K562 (cell line): ENCODE data around the gene SPATA19. TPM values are rescaled to one million over a fixed set of nuclear protein-coding genes. Genes with fewer than 3 reads are reported as not detected.

Experiments used
- ATAC-seq: fragments of 200-7000 bp; cut with Tn5 transposase; 3 replicates; pipeline ENCODE4 v1.9.1; 2020; ENCODE audit warnings: moderate library complexity
- BruUV-seq: library from RNA; stranded (reverse); fragments of 400-500 nt; replicated peaks from 2 replicates; lab custom pipeline; 2021; lab: Mats Ljungman, UMichigan
- CTCF ChIA-PET: fragments of 300-600 bp; formaldehyde crosslinking; extraction: SDS; loops from one replicate; lab custom pipeline; 2021; ENCODE audit warnings: low intra/inter-chr PET ratio; lab: Yijun Ruan, JAX
- POLR2A ChIA-PET: fragments of 300-600, 350-650 bp; sonication (Branson Sonifier 250); formaldehyde crosslinking; extraction: SDS; loops from one replicate; lab custom pipeline; 2021; ENCODE audit warnings: antibody characterized with exemption, inconsistent platforms; lab: Yijun Ruan, JAX
- DNase-seq, 4 experiments: peaks; one replicate each; pipeline versions ENCODE4 v3.0.0 to v3.0.0-alpha.2; 2011 to 2018; ENCODE audit warnings: low spot score in 3 of 4, mixed read lengths in 3 of 4; ENCODE audit errors: extremely low read depth in 1 of 4
- FAIRE-seq: peaks from 2 replicates; lab custom pipeline; 2011; peaks lifted over from hg19 to GRCh38; lab: Jason Lieb, UNC
- H2AFZ ChIP-seq: 2 replicates; pipeline ENCODE4 v1.6.0; 2011; ENCODE audit warnings: low read depth, low read length, control low read depth, inconsistent platforms
- H3K27ac ChIP-seq: fragments of 200-600 bp; 3 replicates; pipeline ENCODE4 v1.8.0; 2011; ENCODE audit warnings: low read depth, mild to moderate bottlenecking, control low read depth, inconsistent platforms, low read length, moderate library complexity, mixed read lengths; ENCODE audit errors: extremely low read depth
- H3K27me3 ChIP-seq, 2 experiments: fragments of 300-600 bp in 1 of 2; 2 replicates in 1 of 2; 3 replicates in 1 of 2; pipeline versions ENCODE4 v1.6.0 to v1.8.0; 2011; ENCODE audit warnings: inconsistent platforms in 2 of 2, low read length in 2 of 2, mild to moderate bottlenecking in 1 of 2, mixed read lengths in 1 of 2, moderate library complexity in 1 of 2; ENCODE audit not compliant: control insufficient read depth in 2 of 2, insufficient read depth in 2 of 2
- H3K36me3 ChIP-seq: fragments of 300-600 bp; 3 replicates; pipeline ENCODE4 v1.8.0; 2011; ENCODE audit warnings: mild to moderate bottlenecking, low read length, inconsistent platforms; ENCODE audit not compliant: control insufficient read depth, insufficient read depth
- H3K4me1 ChIP-seq, 2 experiments: fragments of 200-600 bp in 1 of 2; replicated peaks in 1 of 2; 2 replicates in 1 of 2; 3 replicates in 1 of 2; pipeline versions ENCODE4 v1.5.1 to v1.8.0; 2011; ENCODE audit warnings: inconsistent platforms in 2 of 2, low read length in 2 of 2, mild to moderate bottlenecking in 1 of 2, mixed read lengths in 1 of 2, moderate library complexity in 1 of 2; ENCODE audit not compliant: control insufficient read depth in 2 of 2, insufficient read depth in 2 of 2
- H3K4me2 ChIP-seq: 2 replicates; pipeline ENCODE4 v1.6.1; 2011; ENCODE audit warnings: low read length, control low read depth, inconsistent platforms, mixed read lengths; ENCODE audit not compliant: insufficient read depth
- H3K4me3 ChIP-seq: fragments of 200-600 bp; sonication (generic), shearing (Covaris generic); 2 replicates; pipeline ENCODE4 v1.5.1; 2016; ENCODE audit warnings: control low read depth, inconsistent platforms
- H3K79me2 ChIP-seq: fragments of 200-600 bp; 3 replicates; pipeline ENCODE4 v1.8.0; 2011; ENCODE audit warnings: low read length, inconsistent platforms; ENCODE audit not compliant: control insufficient read depth, insufficient read depth
- H3K9ac ChIP-seq, 2 experiments: 2 replicates each; pipeline versions ENCODE4 v1.6.0 to v1.6.1; 2011; ENCODE audit warnings: low read depth in 2 of 2, low read length in 2 of 2, control low read depth in 1 of 2, inconsistent platforms in 1 of 2, mild to moderate bottlenecking in 1 of 2, mixed read lengths in 1 of 2; ENCODE audit not compliant: insufficient read depth in 1 of 2
- H3K9me1 ChIP-seq: one replicate; pipeline ENCODE4 v1.6.0; 2011; ENCODE audit warnings: inconsistent platforms, mild to moderate bottlenecking, low read length, moderate library complexity; ENCODE audit not compliant: control insufficient read depth, insufficient read depth
- H3K9me3 ChIP-seq: replicated peaks from 2 replicates; pipeline ENCODE4 v1.5.1; 2011; ENCODE audit warnings: low read depth, low read length, inconsistent platforms; ENCODE audit not compliant: control insufficient read depth, insufficient read depth
- H4K20me1 ChIP-seq: replicated peaks from 2 replicates; pipeline ENCODE4 v1.6.1; 2011; ENCODE audit warnings: low read length, inconsistent platforms, mixed read lengths; ENCODE audit not compliant: control insufficient read depth, insufficient read depth
- CCAR2 ChIP-seq: fragments of 200-400 bp; formaldehyde crosslinking; IDR thresholded peaks from 2 replicates; pipeline ENCODE4 v1.6.1; 2017; ENCODE audit warnings: mild to moderate bottlenecking, low read depth, low read length
- CHD4 ChIP-seq: fragments of 200-600 bp; sonication (generic); IDR thresholded peaks from 3 replicates; pipeline ENCODE4 v1.6.1; 2012; ENCODE audit warnings: low read depth, mild to moderate bottlenecking, mixed read lengths, low read length, inconsistent platforms; ENCODE audit not compliant: insufficient read depth, insufficient replicate concordance, poor library complexity, severe bottlenecking
- CREM ChIP-seq: IDR thresholded peaks from 2 replicates; pipeline ENCODE4 v1.6.1; 2014; ENCODE audit warnings: antibody characterized with exemption, low read depth
- CTCF ChIP-seq, 3 experiments: IDR thresholded peaks in 2 of 3; conservative IDR thresholded peaks in 1 of 3; 2 replicates each; pipeline ENCODE4 v1.5.1; 2011 to 2012; ENCODE audit warnings: low read length in 3 of 3, mild to moderate bottlenecking in 3 of 3, control low read depth in 2 of 3, improper control_type of control experiment in 1 of 3, inconsistent platforms in 1 of 3, low read depth in 1 of 3, mixed read lengths in 1 of 3, moderate library complexity in 1 of 3; ENCODE audit not compliant: insufficient read depth in 2 of 3
- FOXA3 ChIP-seq, 2 experiments: fragments of 450-650 bp in 1 of 2; sonication (generic) in 1 of 2; formaldehyde crosslinking; IDR thresholded peaks in 1 of 2; conservative IDR thresholded peaks in 1 of 2; 2 replicates each; pipeline versions ENCODE4 v1.4.0 to v1.8.0; 2020 to 2022; ENCODE audit warnings: mild to moderate bottlenecking in 2 of 2, missing genetic modification reagents in 1 of 2
- NR2C1 ChIP-seq, 2 experiments: fragments of 450-650 bp; IDR thresholded peaks; 2 replicates each; pipeline ENCODE4 v1.6.1; 2017; ENCODE audit warnings: mild to moderate bottlenecking in 2 of 2, antibody characterized with exemption in 1 of 2, inconsistent platforms in 1 of 2, missing compliant biosample characterization in 1 of 2, missing genetic modification characterization in 1 of 2
- SRSF1 ChIP-seq: fragments of 200-400 bp; formaldehyde crosslinking; IDR thresholded peaks from 2 replicates; pipeline ENCODE4 v1.6.1; 2017; ENCODE audit warnings: mild to moderate bottlenecking, low read depth, low read length, moderate library complexity
- ZNF143 ChIP-seq: sonication (generic); formaldehyde crosslinking; IDR thresholded peaks from 2 replicates; pipeline ENCODE4 v1.9.0; 2022; ENCODE audit warnings: mild to moderate bottlenecking, missing genetic modification reagents
- ZNF324 ChIP-seq: fragments of 250-450 bp; sonication (Bioruptor Pico); IDR thresholded peaks from 2 replicates; pipeline ENCODE4 v1.4.0; 2020; ENCODE audit warnings: mild to moderate bottlenecking
- ZNF354B ChIP-seq: fragments of 250-450 bp; sonication (Bioruptor Pico); IDR thresholded peaks from 2 replicates; pipeline ENCODE4 v1.4.0; 2020
- ZNF668 ChIP-seq: fragments of 250-450 bp; sonication (Bioruptor Pico); IDR thresholded peaks from 2 replicates; pipeline ENCODE4 v1.8.0; 2022; ENCODE audit warnings: mild to moderate bottlenecking, inconsistent platforms
- ZNF717 ChIP-seq: fragments of 250-450 bp; sonication (Bioruptor Pico); IDR thresholded peaks from 2 replicates; pipeline ENCODE4 v1.5.0; 2021
- ZNF764 ChIP-seq: fragments of 250-450 bp; sonication (Bioruptor Pico); IDR thresholded peaks from 2 replicates; pipeline ENCODE4 v1.4.0; 2020; ENCODE audit warnings: low read depth, mild to moderate bottlenecking, moderate library complexity
- WGBS: fragments of 100-300 bp; shearing (Covaris generic); methylation state at CpG from one replicate; pipeline ENCODE4 v1.1.6; 2016; ENCODE audit warnings: low coverage, mixed read lengths; ENCODE audit not compliant: insufficient coverage; ENCODE audit errors: missing lambda C conversion rate; 5-methylcytosine and 5-hydroxymethylcytosine counted together
- in situ Hi-C: fragments of 300-500 bp; cut with MboI; formaldehyde crosslinking; loops from 4 replicates; pipeline ENCODE4 v1.15.0; 2018; ENCODE audit warnings: inconsistent platforms, mixed read lengths
- intact Hi-C: fragments of 100-400 bp; cut with micrococcal nuclease; formaldehyde crosslinking; loops from 2 replicates; pipeline ENCODE4 v1.14.2; 2022
- polyA plus RNA-seq, 8 experiments: library from polyadenylated mRNA; depleted of rRNA in 4 of 8; stranded (reverse) in 5 of 8; unstranded in 3 of 8; fragments of >200 nt; fragmentation: Nextera tagmentation in 2 of 8; fragmentation: Illumina TruSeq in 1 of 8; extraction: Ambion mirVana in 2 of 8; extraction: Trizol in 1 of 8; gene quantifications; 2 replicates each; pipeline versions ENCODE4 v1.2.1 to v1.2.3, GENCODE V29; 2011 to 2014; ENCODE audit warnings: inconsistent platforms in 1 of 8, missing spikeins in 1 of 8
- total RNA-seq, 7 experiments: library from RNA; depleted of rRNA in 6 of 7; stranded (reverse); fragments of >200 nt in 6 of 7; fragmentation: Illumina TruSeq in 2 of 7; extraction: Trizol in 2 of 7; gene quantifications; 2 replicates each; pipeline versions ENCODE4 v1.2.1 to v1.2.3, GENCODE V29; 2011 to 2021; ENCODE audit warnings: low replicate concordance in 1 of 7
- TF ChIP-seq, protein P1 (sequence below), 2 experiments: fragments of 450-650 bp; IDR thresholded peaks; 2 replicates each; pipeline ENCODE4 v1.6.1; 2018; ENCODE audit warnings: mild to moderate bottlenecking in 2 of 2, low read depth in 1 of 2; ENCODE audit not compliant: partially characterized antibody in 2 of 2
- TF ChIP-seq, protein P2 (sequence below): fragments of 250-450 bp; sonication (Bioruptor Pico); IDR thresholded peaks from 2 replicates; pipeline ENCODE4 v1.5.0; 2021

Gene SPATA19
- total and polyA plus RNA-seq, 9 of the 15 experiments (the other 6 are each of a cell fraction or from before 2014, with no cell fraction given), result not detected

- WGBS, result 1% methylated on average over 10 of the region's 10 CpGs
- H3K27ac ChIP-seq, result no peak overlapping the region
- in situ Hi-C loops, result no loop called here
- FAIRE-seq (no peak), ATAC-seq (no peak), DNase-seq (no peak)
- H3K36me3 ChIP-seq, result no peaks in the 10 kb centered on the region
- ChIA-PET POLR2A (no interaction called here), CTCF (no interaction called here)
- BruUV-seq, result no TSS peak
- H3K9me1 ChIP-seq, result no peaks in the 10 kb centered on the region
- no peak overlapping the region for H2AFZ ChIP-seq
- H3K79me2 ChIP-seq, result no peaks in the 10 kb centered on the region
- no peak for TF ChIP-seq ZNF354B (CRISPR knock-in tag)
- no peak for TF ChIP-seq CREM
- TF ChIP-seq ZNF324, result no peak
- no peak for TF ChIP-seq CTCF (IDR thresholded peaks at IDR 0.05 in 2 of 3, conservative IDR thresholded peaks at IDR 0.05 in 1 of 3; ENCODE audit: insufficient read depth in 2 of 3, low read depth in 1 of 3, low read length in 3 of 3)
- TF ChIP-seq ZNF717 (CRISPR knock-in tag), result no peak
- TF ChIP-seq, protein P1, sequence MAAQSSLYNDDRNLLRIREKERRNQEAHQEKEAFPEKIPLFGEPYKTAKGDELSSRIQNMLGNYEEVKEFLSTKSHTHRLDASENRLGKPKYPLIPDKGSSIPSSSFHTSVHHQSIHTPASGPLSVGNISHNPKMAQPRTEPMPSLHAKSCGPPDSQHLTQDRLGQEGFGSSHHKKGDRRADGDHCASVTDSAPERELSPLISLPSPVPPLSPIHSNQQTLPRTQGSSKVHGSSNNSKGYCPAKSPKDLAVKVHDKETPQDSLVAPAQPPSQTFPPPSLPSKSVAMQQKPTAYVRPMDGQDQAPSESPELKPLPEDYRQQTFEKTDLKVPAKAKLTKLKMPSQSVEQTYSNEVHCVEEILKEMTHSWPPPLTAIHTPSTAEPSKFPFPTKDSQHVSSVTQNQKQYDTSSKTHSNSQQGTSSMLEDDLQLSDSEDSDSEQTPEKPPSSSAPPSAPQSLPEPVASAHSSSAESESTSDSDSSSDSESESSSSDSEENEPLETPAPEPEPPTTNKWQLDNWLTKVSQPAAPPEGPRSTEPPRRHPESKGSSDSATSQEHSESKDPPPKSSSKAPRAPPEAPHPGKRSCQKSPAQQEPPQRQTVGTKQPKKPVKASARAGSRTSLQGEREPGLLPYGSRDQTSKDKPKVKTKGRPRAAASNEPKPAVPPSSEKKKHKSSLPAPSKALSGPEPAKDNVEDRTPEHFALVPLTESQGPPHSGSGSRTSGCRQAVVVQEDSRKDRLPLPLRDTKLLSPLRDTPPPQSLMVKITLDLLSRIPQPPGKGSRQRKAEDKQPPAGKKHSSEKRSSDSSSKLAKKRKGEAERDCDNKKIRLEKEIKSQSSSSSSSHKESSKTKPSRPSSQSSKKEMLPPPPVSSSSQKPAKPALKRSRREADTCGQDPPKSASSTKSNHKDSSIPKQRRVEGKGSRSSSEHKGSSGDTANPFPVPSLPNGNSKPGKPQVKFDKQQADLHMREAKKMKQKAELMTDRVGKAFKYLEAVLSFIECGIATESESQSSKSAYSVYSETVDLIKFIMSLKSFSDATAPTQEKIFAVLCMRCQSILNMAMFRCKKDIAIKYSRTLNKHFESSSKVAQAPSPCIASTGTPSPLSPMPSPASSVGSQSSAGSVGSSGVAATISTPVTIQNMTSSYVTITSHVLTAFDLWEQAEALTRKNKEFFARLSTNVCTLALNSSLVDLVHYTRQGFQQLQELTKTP (IDR thresholded peaks at IDR 0.05; ENCODE audit: low read depth in 1 of 2, partially characterized antibody in 2 of 2), result no peak
- TF ChIP-seq ZNF668, result no peak
- no peak for TF ChIP-seq ZNF143 (CRISPR knock-in tag)
- TF ChIP-seq SRSF1, result no peak
- no peak for TF ChIP-seq NR2C1 (IDR thresholded peaks at IDR 0.05)
- TF ChIP-seq NR2C1 (tag; IDR thresholded peaks at IDR 0.05), result no peak
- TF ChIP-seq ZNF764 (CRISPR knock-in tag), result no peak
- no peak for TF ChIP-seq CCAR2
- TF ChIP-seq CHD4, result no peak
- TF ChIP-seq, protein P2, sequence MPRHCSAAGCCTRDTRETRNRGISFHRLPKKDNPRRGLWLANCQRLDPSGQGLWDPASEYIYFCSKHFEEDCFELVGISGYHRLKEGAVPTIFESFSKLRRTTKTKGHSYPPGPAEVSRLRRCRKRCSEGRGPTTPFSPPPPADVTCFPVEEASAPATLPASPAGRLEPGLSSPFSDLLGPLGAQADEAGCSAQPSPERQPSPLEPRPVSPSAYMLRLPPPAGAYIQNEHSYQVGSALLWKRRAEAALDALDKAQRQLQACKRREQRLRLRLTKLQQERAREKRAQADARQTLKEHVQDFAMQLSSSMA (CRISPR knock-in tag), result no peak
- TF ChIP-seq FOXA3 (CRISPR knock-in tag; conservative IDR thresholded peaks at IDR 0.05 in 1 of 2, IDR thresholded peaks at IDR 0.05 in 1 of 2), result no peak
- no peaks in the 10 kb centered on the region for H3K4me1 ChIP-seq
- H3K9me3 ChIP-seq, result no peaks in the 10 kb centered on the region
- no peak overlapping the region for H3K9ac ChIP-seq
- H3K4me3 ChIP-seq, result no peak overlapping the region
- H3K4me2 ChIP-seq, result no peak overlapping the region
- no peaks in the 10 kb centered on the region for H4K20me1 ChIP-seq
- no peaks in the 10 kb centered on the region for H3K27me3 ChIP-seq
- intact Hi-C loops, result no loop called here
These were observed 33.2 kb downstream of the SPATA19 start for GRCh38 chr11:133811850-133812685.
